ENCODE measurements around the gene FKBP1A.
"Not testable (repeated sequence)": the region's sequence is repeated elsewhere in the genome, so short reads cannot be mapped to it uniquely, and the experiment has no call there.

FKBP1A gene

GRCh38 chr20:1360094-1360846 is 32.6 kb downstream of the FKBP1A start:
- DNase-seq, result no peak

GRCh38 chr20:1357921-1358671 is 34.8 kb downstream of the FKBP1A start:
- no peak for DNase-seq

GRCh38 chr20:1353956-1354355 is 38.9 kb downstream of the FKBP1A start:
- DNase-seq, result no peak

GRCh38 chr20:1346315-1346969 is 46.4 kb downstream of the FKBP1A start:
- no peak for DNase-seq

- no peak for DNase-seq
These were observed 47.1 kb downstream of the FKBP1A start for GRCh38 chr20:1345756-1346093.

GRCh38 chr20:1345030-1345755 is 47.7 kb downstream of the FKBP1A start:
- no peak for DNase-seq

GRCh38 chr20:1343446-1344124 is 49.3 kb downstream of the FKBP1A start:
- DNase-seq, result not testable (repeated sequence)

GRCh38 chr20:1341561-1342265 is 51.1 kb downstream of the FKBP1A start:
- no peak for DNase-seq

- DNase-seq, result no peak
These were observed 54.1 kb downstream of the FKBP1A start for GRCh38 chr20:1338801-1339200.

GRCh38 chr20:1338096-1338495 is 54.8 kb downstream of the FKBP1A start:
- no peak for DNase-seq

GRCh38 chr20:1337441-1337840 is 55.4 kb downstream of the FKBP1A start:
- no peak for DNase-seq

GRCh38 chr20:1336699-1337367 is 56.0 kb downstream of the FKBP1A start:
- DNase-seq, result no peak

- DNase-seq, result no peak
These were observed 56.7 kb downstream of the FKBP1A start for GRCh38 chr20:1335961-1336698.

- no peak for DNase-seq
These were observed 58.1 kb downstream of the FKBP1A start for GRCh38 chr20:1334761-1335160.

- no peak for DNase-seq
These were observed 58.5 kb downstream of the FKBP1A start for GRCh38 chr20:1334370-1334731.

GRCh38 chr20:1333462-1334369 is 59.1 kb downstream of the FKBP1A start:
- DNase-seq, result no peak

GRCh38 chr20:1332749-1333300 is 60.0 kb downstream of the FKBP1A start:
- no peak for DNase-seq

- DNase-seq, result no peak
These were observed 60.9 kb downstream of the FKBP1A start for GRCh38 chr20:1331801-1332453.

GRCh38 chr20:1331101-1331500 is 61.8 kb downstream of the FKBP1A start:
- DNase-seq, result no peak
